ENCODE data around the gene RBM33. TPM values are rescaled to one million over a fixed set of nuclear protein-coding genes. Genes with fewer than 3 reads are reported as not detected.

The RBM33 gene
- total and polyA plus RNA-seq, 10 of the 15 experiments (the other 5 are each of a cell fraction or from before 2014, with no cell fraction given) = 4.7 to 67.2 (median 24.3) TPM

- TF ChIP-seq, protein P1, sequence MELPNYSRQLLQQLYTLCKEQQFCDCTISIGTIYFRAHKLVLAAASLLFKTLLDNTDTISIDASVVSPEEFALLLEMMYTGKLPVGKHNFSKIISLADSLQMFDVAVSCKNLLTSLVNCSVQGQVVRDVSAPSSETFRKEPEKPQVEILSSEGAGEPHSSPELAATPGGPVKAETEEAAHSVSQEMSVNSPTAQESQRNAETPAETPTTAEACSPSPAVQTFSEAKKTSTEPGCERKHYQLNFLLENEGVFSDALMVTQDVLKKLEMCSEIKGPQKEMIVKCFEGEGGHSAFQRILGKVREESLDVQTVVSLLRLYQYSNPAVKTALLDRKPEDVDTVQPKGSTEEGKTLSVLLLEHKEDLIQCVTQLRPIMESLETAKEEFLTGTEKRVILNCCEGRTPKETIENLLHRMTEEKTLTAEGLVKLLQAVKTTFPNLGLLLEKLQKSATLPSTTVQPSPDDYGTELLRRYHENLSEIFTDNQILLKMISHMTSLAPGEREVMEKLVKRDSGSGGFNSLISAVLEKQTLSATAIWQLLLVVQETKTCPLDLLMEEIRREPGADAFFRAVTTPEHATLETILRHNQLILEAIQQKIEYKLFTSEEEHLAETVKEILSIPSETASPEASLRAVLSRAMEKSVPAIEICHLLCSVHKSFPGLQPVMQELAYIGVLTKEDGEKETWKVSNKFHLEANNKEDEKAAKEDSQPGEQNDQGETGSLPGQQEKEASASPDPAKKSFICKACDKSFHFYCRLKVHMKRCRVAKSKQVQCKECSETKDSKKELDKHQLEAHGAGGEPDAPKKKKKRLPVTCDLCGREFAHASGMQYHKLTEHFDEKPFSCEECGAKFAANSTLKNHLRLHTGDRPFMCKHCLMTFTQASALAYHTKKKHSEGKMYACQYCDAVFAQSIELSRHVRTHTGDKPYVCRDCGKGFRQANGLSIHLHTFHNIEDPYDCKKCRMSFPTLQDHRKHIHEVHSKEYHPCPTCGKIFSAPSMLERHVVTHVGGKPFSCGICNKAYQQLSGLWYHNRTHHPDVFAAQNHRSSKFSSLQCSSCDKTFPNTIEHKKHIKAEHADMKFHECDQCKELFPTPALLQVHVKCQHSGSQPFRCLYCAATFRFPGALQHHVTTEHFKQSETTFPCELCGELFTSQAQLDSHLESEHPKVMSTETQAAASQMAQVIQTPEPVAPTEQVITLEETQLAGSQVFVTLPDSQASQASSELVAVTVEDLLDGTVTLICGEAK (IDR thresholded peaks at IDR 0.05; ENCODE audit: borderline replicate concordance) = no peak
- TF ChIP-seq IRF3 (IDR thresholded peaks at IDR 0.05) = no peak
- peak; percentile 90 for TF ChIP-seq POLR2A (IDR thresholded peaks at IDR 0.05; ENCODE audit: low read depth, low read length)
- TF ChIP-seq, protein P2, sequence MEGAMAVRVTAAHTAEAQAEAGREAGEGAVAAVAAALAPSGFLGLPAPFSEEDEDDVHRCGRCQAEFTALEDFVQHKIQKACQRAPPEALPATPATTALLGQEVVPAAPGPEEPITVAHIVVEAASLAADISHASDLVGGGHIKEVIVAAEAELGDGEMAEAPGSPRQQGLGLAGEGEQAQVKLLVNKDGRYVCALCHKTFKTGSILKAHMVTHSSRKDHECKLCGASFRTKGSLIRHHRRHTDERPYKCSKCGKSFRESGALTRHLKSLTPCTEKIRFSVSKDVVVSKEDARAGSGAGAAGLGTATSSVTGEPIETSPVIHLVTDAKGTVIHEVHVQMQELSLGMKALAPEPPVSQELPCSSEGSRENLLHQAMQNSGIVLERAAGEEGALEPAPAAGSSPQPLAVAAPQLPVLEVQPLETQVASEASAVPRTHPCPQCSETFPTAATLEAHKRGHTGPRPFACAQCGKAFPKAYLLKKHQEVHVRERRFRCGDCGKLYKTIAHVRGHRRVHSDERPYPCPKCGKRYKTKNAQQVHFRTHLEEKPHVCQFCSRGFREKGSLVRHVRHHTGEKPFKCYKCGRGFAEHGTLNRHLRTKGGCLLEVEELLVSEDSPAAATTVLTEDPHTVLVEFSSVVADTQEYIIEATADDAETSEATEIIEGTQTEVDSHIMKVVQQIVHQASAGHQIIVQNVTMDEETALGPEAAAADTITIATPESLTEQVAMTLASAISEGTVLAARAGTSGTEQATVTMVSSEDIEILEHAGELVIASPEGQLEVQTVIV (IDR thresholded peaks at IDR 0.05; ENCODE audit: borderline replicate concordance, partially characterized antibody) = peak; percentile 98
- TF ChIP-seq IKZF2 (IDR thresholded peaks at IDR 0.05) = no peak
- TF ChIP-seq, protein P3, sequence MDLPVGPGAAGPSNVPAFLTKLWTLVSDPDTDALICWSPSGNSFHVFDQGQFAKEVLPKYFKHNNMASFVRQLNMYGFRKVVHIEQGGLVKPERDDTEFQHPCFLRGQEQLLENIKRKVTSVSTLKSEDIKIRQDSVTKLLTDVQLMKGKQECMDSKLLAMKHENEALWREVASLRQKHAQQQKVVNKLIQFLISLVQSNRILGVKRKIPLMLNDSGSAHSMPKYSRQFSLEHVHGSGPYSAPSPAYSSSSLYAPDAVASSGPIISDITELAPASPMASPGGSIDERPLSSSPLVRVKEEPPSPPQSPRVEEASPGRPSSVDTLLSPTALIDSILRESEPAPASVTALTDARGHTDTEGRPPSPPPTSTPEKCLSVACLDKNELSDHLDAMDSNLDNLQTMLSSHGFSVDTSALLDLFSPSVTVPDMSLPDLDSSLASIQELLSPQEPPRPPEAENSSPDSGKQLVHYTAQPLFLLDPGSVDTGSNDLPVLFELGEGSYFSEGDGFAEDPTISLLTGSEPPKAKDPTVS (IDR thresholded peaks at IDR 0.05; ENCODE audit: low read depth, low read length) = no peak
- TF ChIP-seq PKNOX1 (IDR thresholded peaks at IDR 0.05) = no peak
- peak; percentile 31; the same call in 2 of the 3 replicates for TF ChIP-seq POU2F2 (IDR thresholded peaks at IDR 0.05; ENCODE audit: borderline replicate concordance, low read depth, low read length)
- TF ChIP-seq SREBF2 (IDR thresholded peaks at IDR 0.05; ENCODE audit: low read length) = no peak
- TF ChIP-seq CBX3 (IDR thresholded peaks at IDR 0.05; ENCODE audit: borderline replicate concordance, low read depth) = no peak
- TF ChIP-seq PAX5 (IDR thresholded peaks at IDR 0.05; ENCODE audit: borderline replicate concordance, low read depth, low read length) = 0 out of 2 replicates have a peak, but pooled peaks have one; percentile 12
- no peak for TF ChIP-seq SKIL (IDR thresholded peaks at IDR 0.05; ENCODE audit: low read depth, poor library complexity, severe bottlenecking)
- peak; percentile 85 for TF ChIP-seq POLR2AphosphoS5 (IDR thresholded peaks at IDR 0.05; ENCODE audit: low read length)
- peak; percentile 35 for TF ChIP-seq RELA (IDR thresholded peaks at IDR 0.05; ENCODE audit: borderline replicate concordance, partially characterized antibody)
- no peak for TF ChIP-seq CBX5 (IDR thresholded peaks at IDR 0.05; ENCODE audit: low read depth)
- TF ChIP-seq SMC3 (IDR thresholded peaks at IDR 0.05; ENCODE audit: borderline replicate concordance, low read length) = no peak
Measured at GRCh38 chr7:155644178-155644970, at the start of gene RBM33 (continued).
